ENCODE data around the gene UROC1. TPM values are rescaled to one million over a fixed set of nuclear protein-coding genes. Genes with fewer than 3 reads are reported as not detected.

The UROC1 gene
- total and polyA plus RNA-seq, 2 of the 13 experiments (the other 11 are each of a cell fraction or from before 2014, with no cell fraction given): 0.71 to 1.3 TPM

GRCh38 chr3:126523745-126524428 is 6.3 kb upstream of the UROC1 start, which contains the start of gene CHST13 (continued):
- TF ChIP-seq LRRFIP1 (CRISPR knock-in tag; conservative IDR thresholded peaks at IDR 0.05) (no peak), ZBTB25 (CRISPR knock-in tag; IDR thresholded peaks at IDR 0.05) (no peak), ZNF572 (CRISPR knock-in tag; IDR thresholded peaks at IDR 0.05) (no peak), ZNF205 (CRISPR knock-in tag; IDR thresholded peaks at IDR 0.05) (no peak), MED13 (CRISPR knock-in tag; IDR thresholded peaks at IDR 0.05) (peak; percentile 83), MXI1 (IDR thresholded peaks at IDR 0.05; ENCODE audit: borderline replicate concordance, low read depth, low read length) (peak; percentile 17; the same call in 1 of the 3 replicates), ZNF460 (CRISPR knock-in tag; IDR thresholded peaks at IDR 0.05; ENCODE audit: borderline replicate concordance) (no peak; the same call in 1 of the 2 replicates), ZNF318 (CRISPR knock-in tag; IDR thresholded peaks at IDR 0.05) (no peak), PAWR (CRISPR knock-in tag; IDR thresholded peaks at IDR 0.05; ENCODE audit: borderline replicate concordance) (no peak), ZNF543 (CRISPR knock-in tag; IDR thresholded peaks at IDR 0.05) (no peak), STAG1 (CRISPR knock-in tag; IDR thresholded peaks at IDR 0.05) (no peak)
- TF ChIP-seq, protein P1, sequence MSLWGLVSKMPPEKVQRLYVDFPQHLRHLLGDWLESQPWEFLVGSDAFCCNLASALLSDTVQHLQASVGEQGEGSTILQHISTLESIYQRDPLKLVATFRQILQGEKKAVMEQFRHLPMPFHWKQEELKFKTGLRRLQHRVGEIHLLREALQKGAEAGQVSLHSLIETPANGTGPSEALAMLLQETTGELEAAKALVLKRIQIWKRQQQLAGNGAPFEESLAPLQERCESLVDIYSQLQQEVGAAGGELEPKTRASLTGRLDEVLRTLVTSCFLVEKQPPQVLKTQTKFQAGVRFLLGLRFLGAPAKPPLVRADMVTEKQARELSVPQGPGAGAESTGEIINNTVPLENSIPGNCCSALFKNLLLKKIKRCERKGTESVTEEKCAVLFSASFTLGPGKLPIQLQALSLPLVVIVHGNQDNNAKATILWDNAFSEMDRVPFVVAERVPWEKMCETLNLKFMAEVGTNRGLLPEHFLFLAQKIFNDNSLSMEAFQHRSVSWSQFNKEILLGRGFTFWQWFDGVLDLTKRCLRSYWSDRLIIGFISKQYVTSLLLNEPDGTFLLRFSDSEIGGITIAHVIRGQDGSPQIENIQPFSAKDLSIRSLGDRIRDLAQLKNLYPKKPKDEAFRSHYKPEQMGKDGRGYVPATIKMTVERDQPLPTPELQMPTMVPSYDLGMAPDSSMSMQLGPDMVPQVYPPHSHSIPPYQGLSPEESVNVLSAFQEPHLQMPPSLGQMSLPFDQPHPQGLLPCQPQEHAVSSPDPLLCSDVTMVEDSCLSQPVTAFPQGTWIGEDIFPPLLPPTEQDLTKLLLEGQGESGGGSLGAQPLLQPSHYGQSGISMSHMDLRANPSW (CRISPR knock-in tag; IDR thresholded peaks at IDR 0.05; ENCODE audit: borderline replicate concordance): no peak
